Jurkat, Clone E6-1 (cell line): Measurements from ENCODE around the gene ZDHHC3.
A peak's percentile ranks its signal among the peaks of the same experiment; 100 is the strongest.

Experiments
- DNase-seq: peaks from one replicate; pipeline ENCODE4 v3.0.0-alpha.2; 2011; ENCODE audit warnings: low read depth, low spot score
- H3K4me3 ChIP-seq: 2 replicates; pipeline ENCODE4 v1.5.1; 2011; ENCODE audit warnings: mild to moderate bottlenecking, low read length, control low read depth, moderate library complexity

The ZDHHC3 gene

DNA sequence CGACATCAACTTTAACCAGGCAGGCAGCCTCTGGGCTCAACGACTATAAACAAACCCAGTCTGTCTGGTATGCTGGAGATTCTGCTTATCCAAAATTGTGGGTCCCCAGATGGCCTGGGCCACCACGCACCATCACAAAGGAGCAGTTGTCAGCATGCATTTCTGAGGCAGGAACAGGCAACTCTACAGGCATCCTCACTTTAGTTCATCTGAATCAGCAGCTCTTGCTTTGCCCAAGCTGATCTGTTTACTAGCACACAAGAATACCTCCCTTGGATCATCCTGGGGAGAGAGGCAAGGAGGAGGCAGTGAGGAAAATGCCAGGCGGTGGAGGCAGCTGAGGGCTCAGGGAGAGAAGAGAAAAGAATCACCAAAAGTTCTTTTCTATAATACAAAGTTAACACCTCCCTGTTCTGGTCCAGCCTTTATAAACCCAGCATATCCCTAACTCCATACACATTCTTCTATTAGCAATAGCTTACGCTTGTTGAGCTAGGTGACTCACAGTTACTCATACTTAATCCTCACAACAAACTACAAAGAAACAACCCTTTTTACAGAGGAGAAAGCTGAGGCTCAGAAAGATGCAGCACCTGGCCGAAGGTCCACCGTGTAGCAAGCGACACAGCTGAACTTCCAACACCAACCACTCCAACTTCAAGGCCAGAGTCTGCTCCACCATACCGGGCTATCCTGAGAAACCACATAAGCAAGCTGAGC is 33.6 kb downstream of the ZDHHC3 start:
- no peak for DNase-seq
- no peak overlapping the region for H3K4me3 ChIP-seq

DNA sequence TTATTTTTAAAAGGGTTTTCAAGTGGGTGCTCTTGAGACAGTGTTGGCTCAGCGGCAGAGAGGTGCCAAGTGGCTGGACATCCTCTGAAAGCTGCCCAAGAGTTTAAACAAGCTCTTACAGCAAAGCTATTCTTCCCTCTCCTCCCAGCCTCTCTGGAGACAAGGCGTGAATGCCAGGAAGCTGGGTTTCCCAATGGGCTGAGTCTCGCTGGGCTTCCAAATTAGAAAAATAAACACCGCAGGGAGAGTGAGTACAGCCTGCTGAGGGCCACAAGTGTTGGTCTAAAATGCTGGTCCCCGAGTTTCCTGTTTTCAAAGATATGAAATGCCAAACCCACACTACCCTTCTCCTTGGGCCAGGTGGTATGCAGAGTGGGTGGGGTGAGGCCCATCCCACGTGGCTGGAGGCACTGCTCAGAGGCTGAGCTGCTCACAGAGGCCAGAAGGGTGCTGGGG is 36.4 kb downstream of the ZDHHC3 start:
- no peak for DNase-seq
- no peak overlapping the region for H3K4me3 ChIP-seq

DNA sequence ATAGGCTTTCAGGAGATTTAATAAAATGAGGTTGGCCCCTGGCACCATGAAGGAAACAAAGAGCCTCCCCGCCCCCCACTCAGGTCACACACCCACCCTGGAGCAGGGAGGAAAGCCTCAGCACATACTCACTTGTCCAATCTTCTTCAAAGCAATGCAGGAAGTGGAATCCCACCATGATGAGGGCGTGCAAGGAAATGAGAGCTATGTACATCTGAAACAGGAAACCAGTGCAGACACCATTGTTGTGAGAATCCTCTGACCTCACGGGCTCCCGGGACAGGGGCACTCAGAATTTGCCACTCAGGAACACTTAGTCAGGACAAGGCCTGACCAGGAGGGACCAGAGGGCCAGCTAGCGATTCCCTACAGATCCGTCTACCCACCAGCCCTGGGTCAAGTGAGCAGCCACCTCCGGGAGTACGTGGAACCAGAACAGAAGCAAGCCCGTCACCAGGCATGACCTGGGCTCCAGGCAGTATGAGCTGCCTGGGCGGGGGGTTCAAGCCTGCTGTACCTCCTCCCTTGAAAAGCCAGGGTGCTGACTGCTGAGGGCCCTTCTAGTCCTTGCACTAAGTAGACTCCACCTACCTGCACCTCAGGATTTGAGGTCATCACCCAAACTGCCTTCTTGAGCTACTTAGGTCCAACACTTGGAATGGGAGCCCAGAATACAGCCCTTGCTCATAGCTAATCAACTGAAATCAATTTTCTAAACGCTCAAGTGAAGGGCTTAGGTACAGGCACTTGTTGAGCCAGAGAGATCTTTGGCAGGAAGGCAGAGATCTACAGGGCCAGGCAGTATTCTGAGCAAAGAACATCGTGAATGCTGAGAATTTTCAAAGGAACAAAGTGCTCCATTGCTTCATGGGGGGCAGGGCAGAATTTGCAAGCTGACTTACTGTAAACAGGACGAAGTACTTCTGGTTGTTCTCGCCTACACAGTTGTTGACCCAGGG is 42.7 kb downstream of the ZDHHC3 start:
- DNase-seq = peak; percentile 53
- H3K4me3 ChIP-seq = no peak overlapping the region

DNA sequence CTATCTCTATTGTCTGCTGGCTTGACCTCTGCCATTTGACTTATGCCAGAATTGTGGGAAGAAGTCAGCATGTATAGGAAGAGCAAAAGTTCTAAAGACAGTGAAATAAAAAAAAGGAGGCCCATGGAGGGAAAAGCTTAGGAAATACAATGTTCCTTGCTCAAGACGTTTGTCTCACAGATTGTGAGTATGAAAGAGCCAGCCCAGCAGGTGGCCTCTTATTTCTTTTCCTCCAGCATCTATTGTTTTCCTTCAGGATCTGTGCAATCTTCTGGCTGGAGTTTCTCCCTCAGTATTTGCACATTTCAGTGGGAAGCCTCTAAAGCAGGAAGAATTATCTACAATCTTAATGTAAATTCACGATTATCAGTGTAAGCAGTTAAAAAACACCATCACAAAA is 43.7 kb downstream of the ZDHHC3 start:
- DNase-seq = no peak
- no peak overlapping the region for H3K4me3 ChIP-seq

DNA sequence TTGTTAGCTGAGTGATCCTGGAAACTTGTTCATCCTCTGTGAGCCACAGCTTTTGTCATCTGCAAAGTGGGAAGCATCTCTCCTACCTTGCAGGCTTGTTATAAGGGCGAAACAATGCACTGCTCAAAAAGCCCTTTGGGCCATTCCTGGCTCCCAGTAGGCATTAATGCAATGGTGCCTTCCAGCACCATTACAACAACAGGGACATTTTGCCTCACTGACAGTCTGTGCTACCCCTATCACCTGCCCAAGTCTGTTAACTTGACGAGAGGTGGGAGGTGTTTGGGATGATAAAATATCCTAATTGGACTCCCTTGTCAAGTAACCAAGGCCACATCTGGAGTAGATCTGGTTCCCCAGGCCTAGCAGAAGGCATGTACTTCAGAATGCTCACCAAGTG is 44.2 kb downstream of the ZDHHC3 start:
- H3K4me3 ChIP-seq = no peak overlapping the region
- DNase-seq = no peak

DNA sequence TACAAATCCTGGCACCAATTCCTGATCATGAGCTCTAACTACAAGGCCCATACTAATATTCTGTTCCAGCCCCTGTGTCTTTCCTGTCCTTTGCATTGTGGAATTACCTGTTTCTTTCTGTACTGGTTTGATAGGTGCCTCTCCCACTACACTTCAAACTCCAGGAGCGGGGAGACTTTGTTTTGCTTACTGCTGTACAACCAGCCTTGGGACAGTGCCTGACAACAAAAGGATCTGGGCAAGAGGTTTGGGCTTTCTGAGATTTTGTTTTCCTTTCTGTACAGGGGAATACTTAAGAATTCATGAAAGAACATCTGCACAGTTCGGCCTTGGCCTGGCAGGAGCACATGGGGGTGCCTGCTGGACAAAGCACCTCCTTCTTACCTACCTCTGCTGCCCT is 45.1 kb downstream of the ZDHHC3 start:
- no peak for DNase-seq
- H3K4me3 ChIP-seq = no peak overlapping the region

DNA sequence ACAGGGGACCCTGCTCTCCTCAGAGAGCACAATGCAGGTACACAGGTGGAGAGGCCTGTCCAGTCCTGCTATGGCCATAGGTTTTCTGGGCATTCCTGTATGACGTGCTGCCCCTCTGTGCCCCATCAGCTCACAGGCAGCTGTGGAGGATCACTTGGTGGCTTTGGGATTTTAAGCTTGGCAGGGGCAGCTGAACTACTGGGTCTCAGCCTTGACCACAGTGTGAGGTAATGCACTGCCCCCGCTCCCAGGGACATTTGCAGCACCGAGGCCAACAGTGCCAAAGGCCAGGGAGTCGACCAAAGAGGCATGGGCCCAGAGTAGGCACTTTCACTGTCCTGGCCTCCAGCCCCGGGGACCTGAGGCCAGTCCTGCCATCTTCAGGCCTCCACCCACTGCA is 46.2 kb downstream of the ZDHHC3 start:
- no peak overlapping the region for H3K4me3 ChIP-seq
- DNase-seq = no peak

DNA sequence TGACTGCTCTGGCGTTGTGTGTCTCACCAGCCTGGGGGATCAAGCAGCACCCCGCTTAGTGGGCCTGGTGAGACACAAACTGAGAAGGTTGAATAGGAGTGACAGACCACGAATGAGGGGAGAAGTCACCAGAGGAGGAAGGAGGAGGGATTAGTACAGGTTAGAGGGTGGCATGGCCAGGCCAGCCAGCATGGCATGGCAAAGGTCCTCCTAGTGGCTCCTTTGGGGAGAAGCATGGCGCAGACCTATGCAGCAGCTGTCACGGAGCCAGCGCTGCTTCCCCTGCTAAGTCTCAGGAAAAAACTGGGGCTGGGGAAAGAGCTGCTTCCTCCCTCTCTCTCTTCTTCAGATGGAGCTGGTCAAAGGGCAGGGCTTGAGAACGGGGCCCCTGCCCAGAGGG is 48.6 kb downstream of the ZDHHC3 start:
- H3K4me3 ChIP-seq = no peak overlapping the region
- DNase-seq = no peak

DNA sequence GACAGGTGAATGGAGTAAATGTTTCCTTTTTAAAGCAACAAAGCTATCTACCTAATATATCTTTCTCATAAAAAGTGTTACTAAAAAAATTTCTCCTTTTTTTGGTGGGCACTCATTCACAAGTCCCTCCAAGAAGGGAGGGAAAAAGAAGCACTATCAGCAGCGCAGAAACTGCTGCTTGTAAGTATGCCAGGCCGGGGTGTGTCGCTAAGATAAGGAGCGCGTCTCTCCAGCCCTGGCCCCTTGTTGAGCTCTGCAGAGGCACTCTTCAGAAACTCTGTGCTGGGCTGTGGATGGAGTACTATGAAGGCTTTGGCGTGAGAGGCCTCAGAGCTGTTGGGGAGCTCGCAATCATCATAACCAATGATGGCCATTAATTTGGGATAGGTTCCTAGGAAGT is 49.1 kb downstream of the ZDHHC3 start:
- DNase-seq = no peak
- no peak overlapping the region for H3K4me3 ChIP-seq

DNA sequence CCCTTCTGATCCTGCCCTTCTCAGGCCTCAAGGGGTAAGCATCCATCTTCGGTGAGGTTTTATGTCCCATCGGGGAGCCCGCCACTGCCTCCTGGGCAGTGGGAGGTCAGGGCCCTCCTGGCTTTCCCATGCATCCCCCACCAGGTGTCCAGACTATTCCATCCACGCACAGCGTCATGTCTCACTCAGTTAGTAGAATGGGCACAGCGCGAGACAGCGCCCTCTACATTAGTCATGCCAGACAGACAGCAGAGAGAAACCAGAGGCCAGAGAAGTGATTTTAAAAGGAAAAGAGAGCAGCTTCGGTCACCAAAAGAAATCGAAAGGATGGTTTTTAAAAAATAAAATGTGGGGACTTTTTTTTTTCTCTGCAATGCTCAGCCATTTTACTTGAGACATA is 49.8 kb downstream of the ZDHHC3 start:
- no peak for DNase-seq
- no peak overlapping the region for H3K4me3 ChIP-seq

DNA sequence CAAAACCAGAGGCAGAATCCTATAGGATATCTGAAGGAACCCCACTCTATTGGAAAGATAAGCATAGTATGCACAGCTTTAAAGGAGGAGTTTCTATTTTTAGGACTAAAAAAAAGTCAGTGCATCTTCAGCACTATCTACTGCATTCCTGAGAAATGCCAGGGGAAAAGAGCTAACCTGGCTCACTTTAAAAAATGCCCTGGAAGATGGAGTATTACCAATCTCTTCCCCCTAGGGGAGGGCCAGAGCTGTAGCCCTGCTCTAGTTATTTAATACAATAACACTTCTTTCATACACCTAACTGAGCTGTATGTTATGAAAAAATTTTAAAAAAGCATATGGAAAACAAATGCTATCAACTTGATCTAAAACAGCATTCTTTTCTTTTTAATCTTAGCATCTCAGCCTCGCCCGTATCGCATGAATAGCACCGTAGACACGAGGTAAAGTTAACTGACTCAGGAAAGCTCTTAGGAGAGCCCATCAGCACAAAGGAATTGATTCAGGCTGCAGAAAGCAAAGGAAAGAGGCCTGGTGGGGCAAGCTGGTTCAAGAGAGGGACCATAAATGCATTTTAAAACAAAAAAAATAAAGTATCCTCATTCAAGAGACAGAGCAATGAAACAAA is 51.4 kb downstream of the ZDHHC3 start:
- H3K4me3 ChIP-seq = no peak overlapping the region
- DNase-seq = no peak

DNA sequence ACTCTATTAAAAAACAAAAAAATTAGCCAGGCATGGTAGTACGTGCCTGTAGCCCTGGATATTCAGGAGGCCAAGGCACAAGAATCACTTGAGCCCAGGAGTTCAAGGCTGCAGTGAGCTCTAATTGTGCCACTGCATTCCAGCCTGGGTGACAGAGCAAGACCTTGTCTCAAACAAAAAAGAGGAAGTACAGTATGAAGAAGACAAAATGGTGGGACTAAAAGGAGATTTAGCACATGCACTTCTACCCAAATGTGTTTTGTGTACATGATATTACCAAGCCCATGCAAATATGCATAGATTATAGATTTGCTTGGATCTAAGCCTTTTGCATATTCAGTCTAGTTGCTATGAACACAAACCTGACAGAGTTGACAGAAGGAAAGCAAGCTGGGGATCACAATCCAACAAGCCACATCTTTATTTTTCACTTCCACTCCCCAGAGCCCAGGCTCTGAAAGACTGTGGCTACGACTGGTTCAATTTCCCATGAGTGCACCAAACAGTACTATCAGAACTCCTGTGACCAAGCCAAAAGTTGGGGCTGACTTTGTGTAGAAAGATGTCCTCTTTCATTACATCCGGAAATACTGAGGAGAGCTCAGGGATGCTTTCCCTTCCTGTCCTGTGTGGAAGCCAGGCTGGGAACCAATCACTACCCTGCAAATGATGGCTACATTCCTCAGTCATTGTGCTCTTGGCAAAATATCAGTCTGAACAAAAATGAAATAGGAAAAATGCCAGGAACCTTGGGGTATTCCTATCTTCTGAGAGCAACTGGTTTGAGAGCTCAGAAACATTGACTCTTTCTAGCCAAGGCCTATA is 52.1 kb downstream of the ZDHHC3 start:
- DNase-seq = no peak
- H3K4me3 ChIP-seq = no peak overlapping the region

DNA sequence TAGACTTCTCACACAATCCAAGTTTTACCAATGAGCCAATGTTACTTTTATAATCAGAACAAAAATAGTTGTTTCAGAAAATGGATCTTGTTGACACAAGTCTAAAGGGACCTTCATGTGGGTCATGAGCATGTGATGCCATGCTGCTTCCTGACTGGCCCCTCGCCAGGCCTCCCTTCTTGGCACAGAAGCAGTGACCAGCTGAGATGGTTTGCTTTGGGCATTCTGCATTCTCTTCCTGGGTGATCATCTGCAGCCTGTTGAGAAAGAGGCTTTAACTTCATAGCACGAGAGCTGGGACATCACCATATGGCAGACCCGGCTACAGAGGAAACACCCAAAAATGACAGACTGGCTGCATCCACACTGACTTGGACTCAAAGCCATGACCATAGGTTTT is 55.9 kb downstream of the ZDHHC3 start:
- no peak for DNase-seq
- H3K4me3 ChIP-seq = no peak overlapping the region

DNA sequence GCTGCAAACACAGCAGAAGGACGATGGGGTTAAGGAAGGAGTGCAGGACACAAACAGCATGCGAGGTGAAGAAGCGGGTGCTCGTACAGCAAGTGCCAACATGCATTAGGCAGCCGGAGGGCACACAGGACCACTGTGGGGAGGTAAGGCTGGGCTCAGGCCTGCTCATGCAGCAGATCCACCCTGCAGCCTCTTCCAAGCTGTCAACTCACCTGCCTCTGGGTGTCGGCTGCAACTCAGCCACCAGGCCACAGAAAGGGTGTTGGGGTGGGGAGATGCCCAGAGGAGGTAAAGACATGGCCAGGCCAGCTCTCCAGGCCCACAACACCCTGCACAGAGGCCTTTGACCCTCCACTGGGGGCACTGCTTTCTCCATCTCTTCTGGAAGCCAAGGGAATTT is 57.4 kb downstream of the ZDHHC3 start:
- DNase-seq = no peak
- no peak overlapping the region for H3K4me3 ChIP-seq

DNA sequence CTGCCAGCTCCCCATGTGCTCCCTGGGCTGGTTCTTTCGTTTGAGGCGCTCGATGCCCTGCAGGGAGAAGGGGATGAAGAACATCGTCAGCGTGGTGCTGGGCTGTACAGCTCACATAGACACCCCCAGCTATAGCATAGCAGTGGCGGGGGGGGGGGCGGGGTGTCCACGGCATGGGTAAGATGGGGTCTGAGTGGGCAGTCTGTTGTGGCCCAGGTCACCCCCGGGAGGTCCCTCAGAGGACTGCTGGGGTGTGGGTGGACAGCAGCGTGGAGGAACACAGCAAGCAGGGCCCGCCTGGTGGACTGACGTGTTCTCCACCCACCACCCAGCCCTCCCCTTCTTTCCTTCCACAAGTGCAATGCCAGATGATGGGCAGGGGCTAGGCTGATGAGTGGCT is 57.9 kb downstream of the ZDHHC3 start:
- no peak for DNase-seq
- H3K4me3 ChIP-seq = no peak overlapping the region

DNA sequence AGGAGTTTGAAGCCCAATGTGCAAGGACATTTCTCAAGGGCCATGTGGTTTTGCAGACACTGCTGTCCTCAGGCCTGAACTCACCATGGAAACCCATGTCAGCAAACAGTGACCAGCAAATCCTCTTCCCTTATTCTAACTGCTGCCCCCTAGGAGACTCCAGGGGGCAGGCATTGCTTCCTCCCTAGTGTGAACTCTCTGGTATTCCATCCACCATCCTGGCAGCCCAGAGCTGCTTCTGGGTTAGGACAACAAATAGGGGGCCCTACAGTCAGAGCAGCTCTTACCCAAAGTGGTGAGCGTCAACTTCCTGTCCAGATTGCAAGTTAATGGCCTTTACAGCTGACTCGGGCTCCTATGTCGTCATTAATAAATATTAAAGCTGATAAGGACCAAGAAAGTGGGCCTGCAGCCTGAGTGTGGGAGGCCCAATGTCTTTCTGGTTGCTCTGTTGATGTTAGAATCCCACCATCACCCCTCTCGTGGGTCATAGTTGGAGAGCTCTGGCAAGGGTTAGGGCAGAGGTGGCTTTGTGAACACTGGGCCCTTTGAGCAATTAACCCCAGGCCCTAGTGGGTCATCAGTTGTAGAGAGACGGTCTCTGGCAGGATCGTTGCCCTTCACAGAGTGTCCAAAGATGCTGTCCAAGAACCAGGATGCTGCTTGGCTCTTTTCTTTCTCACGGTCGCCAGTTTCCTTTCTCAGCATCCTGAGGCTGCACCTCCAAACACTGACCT is 60.1 kb downstream of the ZDHHC3 start:
- H3K4me3 ChIP-seq = no peak overlapping the region
- no peak for DNase-seq

DNA sequence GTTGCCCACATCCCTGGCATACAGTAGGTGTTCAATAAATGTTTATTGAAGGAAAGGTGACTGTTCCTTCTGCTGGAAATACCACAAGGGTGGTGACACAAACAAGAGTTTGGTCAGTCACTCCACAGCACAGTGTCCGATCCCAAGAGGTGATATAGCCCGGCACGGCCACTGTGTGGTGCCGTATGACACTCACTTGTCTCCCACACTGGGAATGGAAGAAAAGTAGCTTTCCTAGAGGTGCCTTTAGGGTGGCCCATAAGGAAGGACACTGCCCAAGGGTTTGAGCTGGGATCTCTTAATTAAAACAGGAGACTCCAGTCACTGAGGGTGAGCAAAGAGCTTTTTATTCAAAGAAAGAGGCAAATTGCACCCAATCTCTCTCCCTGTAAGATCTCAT is 61.0 kb downstream of the ZDHHC3 start:
- no peak for DNase-seq
- no peak overlapping the region for H3K4me3 ChIP-seq

DNA sequence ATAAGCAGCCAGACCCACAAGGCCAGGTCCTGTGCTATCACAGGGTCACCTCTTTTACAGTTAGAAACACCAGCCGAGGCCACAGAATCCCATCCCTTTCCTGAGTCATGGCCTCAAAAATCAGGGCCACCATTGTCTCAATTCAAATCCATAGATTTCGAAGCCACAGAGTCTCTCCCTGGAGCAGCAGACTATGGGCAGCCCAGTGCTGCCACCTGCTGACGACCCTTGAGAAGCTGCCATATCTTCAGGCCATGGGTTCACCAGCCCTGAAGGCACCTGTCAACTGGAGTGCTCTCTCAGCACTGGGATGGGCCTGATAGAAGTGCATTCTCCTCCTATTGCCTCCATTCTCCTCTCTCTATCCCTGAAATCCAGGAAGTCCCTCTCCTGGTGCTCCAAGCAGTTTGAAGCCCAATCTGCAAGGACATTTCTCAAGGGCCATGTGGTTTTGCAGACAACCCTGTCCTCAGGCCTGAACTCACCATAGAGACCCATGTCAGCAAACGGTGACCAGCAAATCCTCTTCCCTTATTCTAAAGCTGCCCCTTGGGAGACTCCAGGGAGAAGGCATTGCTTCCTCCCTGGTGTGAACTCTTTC is 62.0 kb downstream of the ZDHHC3 start:
- peak; percentile 57 for DNase-seq
- H3K4me3 ChIP-seq = no peak overlapping the region
